NCI-H446 (cell line): ENCODE measurements around the gene INPP5D.
"Not testable (repeated sequence)": the region's sequence is repeated elsewhere in the genome, so short reads cannot be mapped to it uniquely, and the experiment has no call there.

Experiments used
- DNase-seq, 2 experiments: peaks; one replicate each; lab custom pipeline; 2025; lab: John Stamatoyannopoulos, UW

The INPP5D gene

GRCh38 chr2:233053928-233054784, 6.0 kb upstream of the INPP5D start:
- DNase-seq = peak in 1 of 2 experiments; percentile 24

GRCh38 chr2:233055362-233055761, 4.8 kb upstream of the INPP5D start:
- no peak for DNase-seq

- DNase-seq = no peak
Measured at GRCh38 chr2:233056961-233057605, 3.1 kb upstream of the INPP5D start.

GRCh38 chr2:233058717-233059546, 1.2 kb upstream of the INPP5D start:
- no peak for DNase-seq

GRCh38 chr2:233059547-233059796, 670 bp upstream of the INPP5D start:
- DNase-seq = no peak

- DNase-seq = no peak
Measured at GRCh38 chr2:233060501-233060979, 398 bp downstream of the INPP5D start.

GRCh38 chr2:233060980-233061590, 943 bp downstream of the INPP5D start:
- no peak for DNase-seq

- DNase-seq = no peak
Measured at GRCh38 chr2:233061591-233062450, 1.7 kb downstream of the INPP5D start.

- DNase-seq = no peak
Measured at GRCh38 chr2:233062451-233062850, 2.3 kb downstream of the INPP5D start.

- DNase-seq = no peak
Measured at GRCh38 chr2:233062946-233063268, 2.8 kb downstream of the INPP5D start.

- DNase-seq = no peak
Measured at GRCh38 chr2:233063269-233063975, 3.3 kb downstream of the INPP5D start.

GRCh38 chr2:233063976-233064411, 3.9 kb downstream of the INPP5D start:
- no peak for DNase-seq

- DNase-seq = peak in 1 of 2 experiments; percentile 51
Measured at GRCh38 chr2:233064530-233065199, 4.5 kb downstream of the INPP5D start.

GRCh38 chr2:233065200-233065589, 5.1 kb downstream of the INPP5D start:
- not testable (repeated sequence) for DNase-seq

GRCh38 chr2:233065954-233066470, 5.9 kb downstream of the INPP5D start:
- no peak for DNase-seq

GRCh38 chr2:233068762-233069418, 8.7 kb downstream of the INPP5D start:
- DNase-seq = no peak

GRCh38 chr2:233072838-233073237, 12.7 kb downstream of the INPP5D start:
- no peak for DNase-seq

GRCh38 chr2:233074106-233074505, 14.0 kb downstream of the INPP5D start:
- no peak for DNase-seq
